ENCODE data around the gene BAX.
"Not testable (repeated sequence)": the region's sequence is repeated elsewhere in the genome, so short reads cannot be mapped to it uniquely, and the experiment has no call there.

Gene BAX

GRCh38 chr19:48920949-48921348, 33.7 kb upstream of the BAX start:
- Histone ChIP-seq H3K27me3 (ENCODE audit: insufficient read depth, low read length) (no peaks in the 10 kb centered on the region), H3K27ac (ENCODE audit: low read length) (no peak overlapping the region), H3K9ac (ENCODE audit: low read depth, low read length) (no peak overlapping the region), H3K36me3 (ENCODE audit: insufficient read depth, low read depth, low read length) (peaks cover 47% of the 10 kb centered on the region), H3K4me3 (ENCODE audit: low read length) (no peak overlapping the region), H3K9me3 (ENCODE audit: insufficient read depth, low read depth, low read length) (no peaks in the 10 kb centered on the region), H3K4me1 (ENCODE audit: insufficient read depth, low read length) (no peaks in the 10 kb centered on the region)

GRCh38 chr19:48921721-48922500, 32.8 kb upstream of the BAX start:
- H3K36me3 ChIP-seq (ENCODE audit: insufficient read depth, low read depth, low read length): peaks cover 41% of the 10 kb centered on the region
- H3K27ac ChIP-seq (ENCODE audit: low read length): no peak overlapping the region
- H3K4me3 ChIP-seq (ENCODE audit: low read length): no peak overlapping the region
- H3K9ac ChIP-seq (ENCODE audit: low read depth, low read length): no peak overlapping the region
- H3K4me1 ChIP-seq (ENCODE audit: insufficient read depth, low read length): no peaks in the 10 kb centered on the region
- no peaks in the 10 kb centered on the region for H3K27me3 ChIP-seq (ENCODE audit: insufficient read depth, low read length)
- no peaks in the 10 kb centered on the region for H3K9me3 ChIP-seq (ENCODE audit: insufficient read depth, low read depth, low read length)

GRCh38 chr19:48922548-48923490, 31.9 kb upstream of the BAX start:
- Histone ChIP-seq H3K36me3 (ENCODE audit: insufficient read depth, low read depth, low read length) (peaks cover 41% of the 10 kb centered on the region), H3K9ac (ENCODE audit: low read depth, low read length) (no peak overlapping the region), H3K9me3 (ENCODE audit: insufficient read depth, low read depth, low read length) (no peaks in the 10 kb centered on the region), H3K4me1 (ENCODE audit: insufficient read depth, low read length) (no peaks in the 10 kb centered on the region), H3K27me3 (ENCODE audit: insufficient read depth, low read length) (no peaks in the 10 kb centered on the region), H3K4me3 (ENCODE audit: low read length) (no peak overlapping the region), H3K27ac (ENCODE audit: low read length) (no peak overlapping the region)

- Histone ChIP-seq H3K36me3 (ENCODE audit: insufficient read depth, low read depth, low read length) (peaks cover 23% of the 10 kb centered on the region), H3K9ac (ENCODE audit: low read depth, low read length) (no peak overlapping the region), H3K4me3 (ENCODE audit: low read length) (no peak overlapping the region), H3K9me3 (ENCODE audit: insufficient read depth, low read depth, low read length) (no peaks in the 10 kb centered on the region), H3K27me3 (ENCODE audit: insufficient read depth, low read length) (no peaks in the 10 kb centered on the region), H3K4me1 (ENCODE audit: insufficient read depth, low read length) (no peaks in the 10 kb centered on the region), H3K27ac (ENCODE audit: low read length) (no peak overlapping the region)
Measured at GRCh38 chr19:48925240-48925843, 29.3 kb upstream of the BAX start.

- H3K36me3 ChIP-seq (ENCODE audit: insufficient read depth, low read depth, low read length): peaks cover 18% of the 10 kb centered on the region; the same call in 1 of the 2 replicates
- H3K27me3 ChIP-seq (ENCODE audit: insufficient read depth, low read length); H3K4me3 ChIP-seq (ENCODE audit: low read length); H3K4me1 ChIP-seq (ENCODE audit: insufficient read depth, low read length); H3K9me3 ChIP-seq (ENCODE audit: insufficient read depth, low read depth, low read length); H3K9ac ChIP-seq (ENCODE audit: low read depth, low read length); H3K27ac ChIP-seq (ENCODE audit: low read length): not testable (repeated sequence)
Measured at GRCh38 chr19:48925890-48926289, 28.8 kb upstream of the BAX start.

- Histone ChIP-seq H3K4me3 (ENCODE audit: low read length) (no peak overlapping the region), H3K9ac (ENCODE audit: low read depth, low read length) (no peak overlapping the region), H3K9me3 (ENCODE audit: insufficient read depth, low read depth, low read length) (no peaks in the 10 kb centered on the region), H3K4me1 (ENCODE audit: insufficient read depth, low read length) (no peaks in the 10 kb centered on the region), H3K36me3 (ENCODE audit: insufficient read depth, low read depth, low read length) (peaks cover 9% of the 10 kb centered on the region; the same call in 1 of the 2 replicates), H3K27ac (ENCODE audit: low read length) (no peak overlapping the region), H3K27me3 (ENCODE audit: insufficient read depth, low read length) (peaks cover 8% of the 10 kb centered on the region)
Measured at GRCh38 chr19:48926909-48927308, 27.8 kb upstream of the BAX start.

- H3K27ac ChIP-seq (ENCODE audit: low read length); H3K9ac ChIP-seq (ENCODE audit: low read depth, low read length); H3K4me3 ChIP-seq (ENCODE audit: low read length); H3K9me3 ChIP-seq (ENCODE audit: insufficient read depth, low read depth, low read length); H3K36me3 ChIP-seq (ENCODE audit: insufficient read depth, low read depth, low read length); H3K4me1 ChIP-seq (ENCODE audit: insufficient read depth, low read length): not testable (repeated sequence)
- peaks cover 16% of the 10 kb centered on the region for H3K27me3 ChIP-seq (ENCODE audit: insufficient read depth, low read length)
Measured at GRCh38 chr19:48927692-48928091, 27.0 kb upstream of the BAX start.

GRCh38 chr19:48928164-48929025, 26.3 kb upstream of the BAX start:
- H3K4me1 ChIP-seq (ENCODE audit: insufficient read depth, low read length): peaks cover 4% of the 10 kb centered on the region; the same call in 1 of the 2 replicates
- no peak overlapping the region for H3K27ac ChIP-seq (ENCODE audit: low read length)
- no peak overlapping the region for H3K4me3 ChIP-seq (ENCODE audit: low read length)
- peaks cover 23% of the 10 kb centered on the region for H3K27me3 ChIP-seq (ENCODE audit: insufficient read depth, low read length)
- no peak overlapping the region for H3K9ac ChIP-seq (ENCODE audit: low read depth, low read length)
- H3K36me3 ChIP-seq (ENCODE audit: insufficient read depth, low read depth, low read length): no peaks in the 10 kb centered on the region
- H3K9me3 ChIP-seq (ENCODE audit: insufficient read depth, low read depth, low read length): no peaks in the 10 kb centered on the region

GRCh38 chr19:48933382-48933932, 21.2 kb upstream of the BAX start, which contains the start of gene DHDH:
Gene DHDH, plus strand, starts transcription at chr19:48933699. Its CDS starts 23 bp downstream, at chr19:48933722.
- Histone ChIP-seq H3K4me3 (ENCODE audit: low read length) (peak within 1 kb of the TSS; percentile 54), H3K27ac (ENCODE audit: low read length) (no peak within 1 kb of the TSS), H3K9ac (ENCODE audit: low read depth, low read length) (peak within 1 kb of the TSS; percentile 49; the same call in 1 of the 2 replicates), H3K27me3 (ENCODE audit: insufficient read depth, low read length) (peaks cover 39% of the 10 kb centered on the region), H3K4me1 (ENCODE audit: insufficient read depth, low read length) (peaks cover 4% of the 10 kb centered on the region; the same call in 1 of the 2 replicates), H3K9me3 (ENCODE audit: insufficient read depth, low read depth, low read length) (no peaks in the 10 kb centered on the region), H3K36me3 (ENCODE audit: insufficient read depth, low read depth, low read length) (no peaks in the 10 kb centered on the region)

- no peaks in the 10 kb centered on the region for H3K9me3 ChIP-seq (ENCODE audit: insufficient read depth, low read depth, low read length)
- no peaks in the 10 kb centered on the region for H3K36me3 ChIP-seq (ENCODE audit: insufficient read depth, low read depth, low read length)
- H3K9ac ChIP-seq (ENCODE audit: low read depth, low read length): no peak overlapping the region
- H3K4me1 ChIP-seq (ENCODE audit: insufficient read depth, low read length): peaks cover 4% of the 10 kb centered on the region; the same call in 1 of the 2 replicates
- H3K27me3 ChIP-seq (ENCODE audit: insufficient read depth, low read length): peaks cover 39% of the 10 kb centered on the region
- H3K4me3 ChIP-seq (ENCODE audit: low read length): no peak overlapping the region
- H3K27ac ChIP-seq (ENCODE audit: low read length): no peak overlapping the region
Measured at GRCh38 chr19:48934837-48935236, 19.8 kb upstream of the BAX start.
